Ovary (tissue), 3 donors: ENCODE measurements around the gene ROBO2.

Experiments
- EP300 ChIP-seq: sonication (generic); formaldehyde crosslinking; IDR thresholded peaks from one replicate; pipeline ENCODE4 v1.6.1; 2017; ENCODE audit warnings: antibody characterized with exemption
- TF ChIP-seq, protein P1 (sequence below), 3 donors: fragments of 450-650 bp in 2 of 3; fragments of 200-600 bp in 1 of 3; IDR thresholded peaks; one replicate each; pipeline versions ENCODE4 v1.5.1 to v1.8.0; 2016 to 2022; ENCODE audit warnings: antibody characterized with exemption in 3 of 3, mild to moderate bottlenecking in 1 of 3
- donor health status: DM: no; HTN: no; CAD: no.

DNA sequence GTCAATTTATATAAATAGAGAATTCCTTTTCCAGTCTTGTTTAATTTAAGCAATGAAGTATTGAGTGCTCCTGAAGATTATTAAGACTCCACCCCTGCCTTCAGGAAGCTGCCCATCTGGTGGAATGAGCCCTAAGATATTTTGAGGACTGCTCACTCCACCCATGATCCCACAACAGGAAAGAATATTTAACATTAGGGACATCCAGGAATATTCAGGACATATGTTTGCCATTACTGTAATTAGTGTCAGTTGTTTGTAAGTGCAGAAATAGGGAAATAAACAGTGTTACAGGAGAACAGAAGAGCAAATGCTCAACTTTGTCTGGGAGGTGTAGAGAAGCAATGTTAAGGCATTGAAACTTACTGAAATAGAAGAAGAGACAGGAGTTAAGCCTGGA is 375.0 kb downstream of the ROBO2 start:
- TF ChIP-seq, protein P1, sequence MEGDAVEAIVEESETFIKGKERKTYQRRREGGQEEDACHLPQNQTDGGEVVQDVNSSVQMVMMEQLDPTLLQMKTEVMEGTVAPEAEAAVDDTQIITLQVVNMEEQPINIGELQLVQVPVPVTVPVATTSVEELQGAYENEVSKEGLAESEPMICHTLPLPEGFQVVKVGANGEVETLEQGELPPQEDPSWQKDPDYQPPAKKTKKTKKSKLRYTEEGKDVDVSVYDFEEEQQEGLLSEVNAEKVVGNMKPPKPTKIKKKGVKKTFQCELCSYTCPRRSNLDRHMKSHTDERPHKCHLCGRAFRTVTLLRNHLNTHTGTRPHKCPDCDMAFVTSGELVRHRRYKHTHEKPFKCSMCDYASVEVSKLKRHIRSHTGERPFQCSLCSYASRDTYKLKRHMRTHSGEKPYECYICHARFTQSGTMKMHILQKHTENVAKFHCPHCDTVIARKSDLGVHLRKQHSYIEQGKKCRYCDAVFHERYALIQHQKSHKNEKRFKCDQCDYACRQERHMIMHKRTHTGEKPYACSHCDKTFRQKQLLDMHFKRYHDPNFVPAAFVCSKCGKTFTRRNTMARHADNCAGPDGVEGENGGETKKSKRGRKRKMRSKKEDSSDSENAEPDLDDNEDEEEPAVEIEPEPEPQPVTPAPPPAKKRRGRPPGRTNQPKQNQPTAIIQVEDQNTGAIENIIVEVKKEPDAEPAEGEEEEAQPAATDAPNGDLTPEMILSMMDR (IDR thresholded peaks at IDR 0.05), result no peak
- no peak for TF ChIP-seq EP300
